ENCODE results near the gene MEGF11. TPM values are rescaled to one million over a fixed set of nuclear protein-coding genes. Genes with fewer than 3 reads are reported as not detected.

Gene MEGF11
- polyA plus RNA-seq, 3 donors = not detected

DNA sequence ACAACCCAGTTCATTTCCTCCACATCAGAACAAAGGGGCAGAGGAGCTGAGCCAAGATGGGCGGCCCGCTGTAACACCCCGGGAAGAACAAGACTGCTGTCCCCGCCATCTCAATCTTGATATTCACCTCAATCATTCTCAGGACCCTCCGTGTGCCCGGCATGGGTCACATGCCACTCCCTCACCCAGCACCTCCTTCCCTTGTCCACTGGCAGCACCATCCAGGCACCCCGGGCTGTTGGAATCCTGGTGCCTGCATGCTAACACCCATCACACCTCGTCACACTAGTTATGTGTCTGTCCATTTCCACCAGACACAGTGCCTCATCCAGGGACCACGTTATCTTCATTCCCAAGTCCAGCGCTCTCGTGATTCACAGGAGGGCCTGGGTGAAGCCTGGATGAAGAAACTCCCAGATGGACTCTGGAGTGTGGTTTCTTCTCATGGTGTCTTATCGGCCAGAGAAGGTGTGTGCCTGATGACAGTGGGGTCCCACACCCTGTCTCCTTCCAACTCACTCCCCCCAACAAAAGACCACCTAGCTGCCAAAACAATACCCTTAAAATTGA lies 16.7 kb downstream of the MEGF11 start:
- WGBS (ENCODE audit: insufficient coverage) = 74% methylated on average over 9 of the region's 12 CpGs
- intact Hi-C loops (cut with micrococcal nuclease) = no loop called here
- TF ChIP-seq, protein P1, sequence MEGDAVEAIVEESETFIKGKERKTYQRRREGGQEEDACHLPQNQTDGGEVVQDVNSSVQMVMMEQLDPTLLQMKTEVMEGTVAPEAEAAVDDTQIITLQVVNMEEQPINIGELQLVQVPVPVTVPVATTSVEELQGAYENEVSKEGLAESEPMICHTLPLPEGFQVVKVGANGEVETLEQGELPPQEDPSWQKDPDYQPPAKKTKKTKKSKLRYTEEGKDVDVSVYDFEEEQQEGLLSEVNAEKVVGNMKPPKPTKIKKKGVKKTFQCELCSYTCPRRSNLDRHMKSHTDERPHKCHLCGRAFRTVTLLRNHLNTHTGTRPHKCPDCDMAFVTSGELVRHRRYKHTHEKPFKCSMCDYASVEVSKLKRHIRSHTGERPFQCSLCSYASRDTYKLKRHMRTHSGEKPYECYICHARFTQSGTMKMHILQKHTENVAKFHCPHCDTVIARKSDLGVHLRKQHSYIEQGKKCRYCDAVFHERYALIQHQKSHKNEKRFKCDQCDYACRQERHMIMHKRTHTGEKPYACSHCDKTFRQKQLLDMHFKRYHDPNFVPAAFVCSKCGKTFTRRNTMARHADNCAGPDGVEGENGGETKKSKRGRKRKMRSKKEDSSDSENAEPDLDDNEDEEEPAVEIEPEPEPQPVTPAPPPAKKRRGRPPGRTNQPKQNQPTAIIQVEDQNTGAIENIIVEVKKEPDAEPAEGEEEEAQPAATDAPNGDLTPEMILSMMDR (IDR thresholded peaks at IDR 0.05) = no peak
- Mint-ChIP-seq H3K4me1 (peaks cover 6% of the 10 kb centered on the region), H3K27me3 (ENCODE audit: low read depth in 3 of 3) (peaks cover 11 to 17% (median 13%) of the 10 kb centered on the region in 3 donors), H3K36me3 (no peaks in the 10 kb centered on the region), H3K9me3 (peaks cover 0 to 4% (median 0%) of the 10 kb centered on the region in 7 donors), H3K27ac (no peak overlapping the region), H3K4me3 (no peak overlapping the region)
- no peaks in the 10 kb centered on the region for H4K20me1 ChIP-seq (ENCODE audit: insufficient read depth, low read length)
- H3K9me3 ChIP-seq (replicated peaks in 1 of 2; ENCODE audit: control insufficient read depth in 1 of 2, insufficient read depth in 1 of 2, low read length in 2 of 2) = no peaks in the 10 kb centered on the region
- no peak overlapping the region for H3K27ac ChIP-seq (ENCODE audit: low read depth in 1 of 2, low read length in 2 of 2)
- no peak overlapping the region for H3K4me3 ChIP-seq (replicated peaks in 1 of 3; ENCODE audit: low read depth in 2 of 3, low read length in 3 of 3)
- no peak overlapping the region for H3K4me2 ChIP-seq (replicated peaks; ENCODE audit: extremely low read depth, low read length, poor library complexity, severe bottlenecking)
- no peaks in the 10 kb centered on the region for H3K36me3 ChIP-seq (replicated peaks in 1 of 2; ENCODE audit: control insufficient read depth in 1 of 2, insufficient read depth in 2 of 2, low read length in 2 of 2)
- H3K79me2 ChIP-seq (ENCODE audit: insufficient read depth, low read length) = no peaks in the 10 kb centered on the region
- H2AFZ ChIP-seq (ENCODE audit: insufficient read depth, low read depth, low read length, poor library complexity, severe bottlenecking) = no peak overlapping the region
- no peak overlapping the region for H3K9ac ChIP-seq (ENCODE audit: insufficient read depth, low read length, poor library complexity, severe bottlenecking)
- H3K4me1 ChIP-seq (ENCODE audit: control insufficient read depth in 1 of 2, insufficient read depth in 2 of 2, low read length in 2 of 2) = no peaks in the 10 kb centered on the region
- DNase-seq = no peak
- H3K27me3 ChIP-seq (ENCODE audit: control insufficient read depth in 2 of 2, insufficient read depth in 2 of 2, low read length in 2 of 2) = no peaks in the 10 kb centered on the region

DNA sequence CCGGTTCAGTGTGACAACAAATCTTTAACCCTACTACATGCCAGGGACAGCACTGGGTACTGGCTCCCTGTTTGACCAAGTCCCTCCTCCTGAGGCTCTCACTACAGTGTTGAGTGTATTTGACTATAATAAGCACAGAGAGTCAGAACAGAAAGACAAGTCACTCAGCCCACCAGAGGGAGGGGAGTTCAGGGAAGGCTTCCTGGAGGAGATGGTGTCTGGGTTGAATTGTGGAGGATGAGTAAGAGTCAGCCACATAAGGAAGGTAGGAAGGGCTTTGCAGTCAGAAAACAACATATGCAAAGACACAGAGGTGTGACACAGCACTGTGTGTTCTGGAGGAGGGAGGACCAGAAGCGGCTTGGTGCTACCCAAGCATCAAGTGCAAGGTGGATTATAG lies 17.7 kb downstream of the MEGF11 start:
- H2AFZ ChIP-seq (ENCODE audit: insufficient read depth, low read depth, low read length, poor library complexity, severe bottlenecking) = no peak overlapping the region
- H3K9ac ChIP-seq (ENCODE audit: insufficient read depth, low read length, poor library complexity, severe bottlenecking) = no peak overlapping the region
- no peaks in the 10 kb centered on the region for H4K20me1 ChIP-seq (ENCODE audit: insufficient read depth, low read length)
- Mint-ChIP-seq H3K27me3 (ENCODE audit: low read depth in 3 of 3) (peaks cover 13 to 17% (median 17%) of the 10 kb centered on the region in 3 donors), H3K27ac (no peak overlapping the region), H3K4me3 (no peak overlapping the region), H3K9me3 (peaks cover 0 to 4% (median 0%) of the 10 kb centered on the region in 7 donors), H3K4me1 (peaks cover 6% of the 10 kb centered on the region), H3K36me3 (no peaks in the 10 kb centered on the region)
- no peak overlapping the region for H3K4me2 ChIP-seq (replicated peaks; ENCODE audit: extremely low read depth, low read length, poor library complexity, severe bottlenecking)
- TF ChIP-seq, protein P1 (IDR thresholded peaks at IDR 0.05) = no peak
- H3K36me3 ChIP-seq (replicated peaks in 1 of 2; ENCODE audit: control insufficient read depth in 1 of 2, insufficient read depth in 2 of 2, low read length in 2 of 2) = no peaks in the 10 kb centered on the region
- DNase-seq = no peak
- no peak overlapping the region for H3K27ac ChIP-seq (ENCODE audit: low read depth in 1 of 2, low read length in 2 of 2)
- intact Hi-C loops (cut with micrococcal nuclease) = no loop called here
- H3K79me2 ChIP-seq (ENCODE audit: insufficient read depth, low read length) = no peaks in the 10 kb centered on the region
- no peaks in the 10 kb centered on the region for H3K9me3 ChIP-seq (replicated peaks in 1 of 2; ENCODE audit: control insufficient read depth in 1 of 2, insufficient read depth in 1 of 2, low read length in 2 of 2)
- H3K27me3 ChIP-seq (ENCODE audit: control insufficient read depth in 2 of 2, insufficient read depth in 2 of 2, low read length in 2 of 2) = no peaks in the 10 kb centered on the region
- WGBS (ENCODE audit: insufficient coverage) = 89% methylated on average over 1 of the region's 2 CpGs
- H3K4me3 ChIP-seq (replicated peaks in 1 of 3; ENCODE audit: low read depth in 2 of 3, low read length in 3 of 3) = no peak overlapping the region
- no peaks in the 10 kb centered on the region for H3K4me1 ChIP-seq (ENCODE audit: control insufficient read depth in 1 of 2, insufficient read depth in 2 of 2, low read length in 2 of 2)
